Measurements from ENCODE around the gene CAB39L. TPM values are rescaled to one million over a fixed set of nuclear protein-coding genes. Genes with fewer than 3 reads are reported as not detected.

CAB39L gene
- total RNA-seq, 3 donors from 2014 or later (not counting 1 experiment from before 2014, with no cell fraction given): 4.4 to 6.5 (median 6.0) TPM

DNA sequence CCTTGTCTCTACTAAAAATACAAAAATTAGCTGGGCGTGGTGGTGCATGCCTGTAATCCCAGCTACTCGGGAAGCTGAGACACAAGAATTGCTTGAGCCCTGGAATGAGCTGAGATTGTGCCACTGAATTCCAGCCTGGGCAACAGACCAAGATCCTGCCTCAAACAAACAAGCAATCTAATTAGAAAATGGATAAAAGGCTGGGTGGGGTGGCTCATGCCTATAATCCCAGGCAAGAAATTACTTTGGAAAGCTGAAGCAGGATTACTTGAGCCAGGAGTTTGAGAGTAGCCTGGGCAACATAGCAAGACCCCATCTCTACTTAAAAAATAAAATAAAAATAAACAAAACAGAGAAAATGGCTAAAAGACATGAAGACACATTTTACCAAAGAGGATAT, 77.0 kb downstream of the CAB39L start:
- peaks cover 8 to 13% of the 10 kb centered on the region in 2 donors for H3K9me3 Mint-ChIP-seq
- DNase-seq (no peak), ATAC-seq (no peak)
- TF ChIP-seq, protein P1, sequence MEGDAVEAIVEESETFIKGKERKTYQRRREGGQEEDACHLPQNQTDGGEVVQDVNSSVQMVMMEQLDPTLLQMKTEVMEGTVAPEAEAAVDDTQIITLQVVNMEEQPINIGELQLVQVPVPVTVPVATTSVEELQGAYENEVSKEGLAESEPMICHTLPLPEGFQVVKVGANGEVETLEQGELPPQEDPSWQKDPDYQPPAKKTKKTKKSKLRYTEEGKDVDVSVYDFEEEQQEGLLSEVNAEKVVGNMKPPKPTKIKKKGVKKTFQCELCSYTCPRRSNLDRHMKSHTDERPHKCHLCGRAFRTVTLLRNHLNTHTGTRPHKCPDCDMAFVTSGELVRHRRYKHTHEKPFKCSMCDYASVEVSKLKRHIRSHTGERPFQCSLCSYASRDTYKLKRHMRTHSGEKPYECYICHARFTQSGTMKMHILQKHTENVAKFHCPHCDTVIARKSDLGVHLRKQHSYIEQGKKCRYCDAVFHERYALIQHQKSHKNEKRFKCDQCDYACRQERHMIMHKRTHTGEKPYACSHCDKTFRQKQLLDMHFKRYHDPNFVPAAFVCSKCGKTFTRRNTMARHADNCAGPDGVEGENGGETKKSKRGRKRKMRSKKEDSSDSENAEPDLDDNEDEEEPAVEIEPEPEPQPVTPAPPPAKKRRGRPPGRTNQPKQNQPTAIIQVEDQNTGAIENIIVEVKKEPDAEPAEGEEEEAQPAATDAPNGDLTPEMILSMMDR (IDR thresholded peaks at IDR 0.05): no peak
- peaks cover 24% of the 10 kb centered on the region for H3K36me3 Mint-ChIP-seq
- no peak overlapping the region for H3K27ac ChIP-seq (ENCODE audit: low read length)
- no peak overlapping the region for H3K4me3 Mint-ChIP-seq
- no peaks in the 10 kb centered on the region for H3K27me3 ChIP-seq (ENCODE audit: control insufficient read depth, insufficient read depth, low read length)
- H3K36me3 ChIP-seq (ENCODE audit: control insufficient read depth, insufficient read depth, low read length): no peaks in the 10 kb centered on the region
- no peaks in the 10 kb centered on the region for H3K4me1 Mint-ChIP-seq
- no peaks in the 10 kb centered on the region for H3K9me3 ChIP-seq (ENCODE audit: control insufficient read depth, insufficient read depth, low read length)
- H3K4me3 ChIP-seq (ENCODE audit: low read length): no peak overlapping the region
- H3K4me1 ChIP-seq (ENCODE audit: control insufficient read depth, insufficient read depth, low read length): no peaks in the 10 kb centered on the region
- H3K27me3 Mint-ChIP-seq (ENCODE audit: low read depth in 2 of 2): no peaks in the 10 kb centered on the region
- H3K27ac Mint-ChIP-seq: no peak overlapping the region
- WGBS (ENCODE audit: insufficient coverage): 95% methylated on average over 2 of the region's 2 CpGs
- intact Hi-C loops (cut with micrococcal nuclease): no loop called here

GRCh38 chr13:49357694-49358093, 86.2 kb downstream of the CAB39L start:
- H3K9me3 Mint-ChIP-seq: no peaks in the 10 kb centered on the region
- Histone ChIP-seq H3K4me1 (ENCODE audit: control insufficient read depth, insufficient read depth, low read length) (no peaks in the 10 kb centered on the region), H3K4me3 (ENCODE audit: low read length) (no peak overlapping the region), H3K36me3 (ENCODE audit: control insufficient read depth, insufficient read depth, low read length) (peaks cover 2% of the 10 kb centered on the region), H3K27ac (ENCODE audit: low read length) (no peak overlapping the region), H3K27me3 (ENCODE audit: control insufficient read depth, insufficient read depth, low read length) (no peaks in the 10 kb centered on the region), H3K9me3 (ENCODE audit: control insufficient read depth, insufficient read depth, low read length) (no peaks in the 10 kb centered on the region)
- no peak for DNase-seq
- no peaks in the 10 kb centered on the region for H3K4me1 Mint-ChIP-seq
- no peak overlapping the region for H3K27ac Mint-ChIP-seq
- WGBS (ENCODE audit: insufficient coverage): 98% methylated on average over 2 of the region's 2 CpGs
- H3K27me3 Mint-ChIP-seq (ENCODE audit: low read depth in 2 of 2): no peaks in the 10 kb centered on the region
- H3K4me3 Mint-ChIP-seq: no peak overlapping the region
- intact Hi-C loops (cut with micrococcal nuclease): no loop called here
- TF ChIP-seq, protein P1 (IDR thresholded peaks at IDR 0.05): no peak
- ATAC-seq: no peak
- peaks cover 5% of the 10 kb centered on the region for H3K36me3 Mint-ChIP-seq

DNA sequence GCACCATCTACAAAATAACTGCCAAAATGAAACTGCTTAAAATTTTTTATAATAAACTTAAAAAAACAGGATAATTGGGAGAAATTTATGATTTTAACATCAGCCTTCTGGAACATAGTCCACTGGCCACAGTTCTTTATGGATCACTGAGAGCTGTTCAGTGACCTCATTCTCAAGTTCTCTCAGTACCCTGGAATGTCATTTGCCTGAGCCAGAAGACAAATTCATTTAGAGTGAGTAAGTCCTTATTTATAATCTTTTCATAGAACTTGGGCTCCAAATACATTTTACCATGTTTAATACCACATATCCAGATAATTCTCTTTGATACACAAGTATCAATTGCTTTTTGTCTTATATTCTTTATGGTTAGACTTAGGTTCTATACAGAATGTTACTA, 87.6 kb downstream of the CAB39L start:
- no peaks in the 10 kb centered on the region for H3K27me3 Mint-ChIP-seq (ENCODE audit: low read depth in 2 of 2)
- H3K27me3 ChIP-seq (ENCODE audit: control insufficient read depth, insufficient read depth, low read length): no peaks in the 10 kb centered on the region
- no peak overlapping the region for H3K4me3 Mint-ChIP-seq
- H3K27ac Mint-ChIP-seq: no peak overlapping the region
- peaks cover 2% of the 10 kb centered on the region for H3K36me3 ChIP-seq (ENCODE audit: control insufficient read depth, insufficient read depth, low read length)
- intact Hi-C loops (cut with micrococcal nuclease): no loop called here
- H3K36me3 Mint-ChIP-seq: no peaks in the 10 kb centered on the region
- TF ChIP-seq, protein P1 (IDR thresholded peaks at IDR 0.05): no peak
- no peaks in the 10 kb centered on the region for H3K4me1 Mint-ChIP-seq
- no peaks in the 10 kb centered on the region for H3K9me3 Mint-ChIP-seq
- H3K27ac ChIP-seq (ENCODE audit: low read length): no peak overlapping the region
- H3K4me1 ChIP-seq (ENCODE audit: control insufficient read depth, insufficient read depth, low read length): no peaks in the 10 kb centered on the region
- H3K4me3 ChIP-seq (ENCODE audit: low read length): no peak overlapping the region
- no peaks in the 10 kb centered on the region for H3K9me3 ChIP-seq (ENCODE audit: control insufficient read depth, insufficient read depth, low read length)
- ATAC-seq (no peak), DNase-seq (no peak)

DNA sequence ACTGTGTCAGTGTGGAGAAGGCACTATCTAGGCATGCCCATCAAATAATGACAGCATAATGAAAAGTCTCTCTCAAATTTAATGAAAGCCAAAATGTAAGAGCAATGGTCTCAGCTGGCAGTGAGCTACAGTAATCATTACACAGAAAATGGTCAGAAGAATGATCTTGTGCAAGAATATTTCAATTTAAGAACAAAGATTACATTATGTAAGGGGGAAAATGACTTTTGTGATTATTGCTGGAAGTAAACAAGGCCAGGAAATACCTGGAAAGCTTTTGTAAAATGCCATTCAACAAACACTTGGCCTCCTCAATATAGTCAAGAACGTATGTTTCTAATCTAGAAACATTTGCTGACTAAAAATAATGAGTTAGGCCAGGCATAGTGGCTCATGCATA, 89.1 kb downstream of the CAB39L start:
- Mint-ChIP-seq H3K36me3 (no peaks in the 10 kb centered on the region), H3K27ac (no peak overlapping the region)
- ATAC-seq: no peak

More for the DNA sequence above, 89.1 kb downstream of the CAB39L start:
- Histone ChIP-seq H3K9me3 (ENCODE audit: control insufficient read depth, insufficient read depth, low read length) (no peaks in the 10 kb centered on the region), H3K4me1 (ENCODE audit: control insufficient read depth, insufficient read depth, low read length) (no peaks in the 10 kb centered on the region), H3K27me3 (ENCODE audit: control insufficient read depth, insufficient read depth, low read length) (no peaks in the 10 kb centered on the region), H3K36me3 (ENCODE audit: control insufficient read depth, insufficient read depth, low read length) (peaks cover 2% of the 10 kb centered on the region), H3K4me3 (ENCODE audit: low read length) (no peak overlapping the region), H3K27ac (ENCODE audit: low read length) (no peak overlapping the region)
- Mint-ChIP-seq H3K4me3 (no peak overlapping the region), H3K4me1 (no peaks in the 10 kb centered on the region), H3K27me3 (ENCODE audit: low read depth in 2 of 2) (no peaks in the 10 kb centered on the region), H3K9me3 (no peaks in the 10 kb centered on the region)
- no peak for DNase-seq
- TF ChIP-seq, protein P1 (IDR thresholded peaks at IDR 0.05): no peak
- intact Hi-C loops (cut with micrococcal nuclease): no loop called here
- 100% methylated on average over 1 of the region's 1 CpG for WGBS (ENCODE audit: insufficient coverage)

Data from natural killer cell (primary cell).